Measurements from ENCODE around the gene AICDA.
"Not testable (repeated sequence)": the region's sequence is repeated elsewhere in the genome, so short reads cannot be mapped to it uniquely, and the experiment has no call there.

The AICDA gene

GRCh38 chr12:8637666-8638065 lies 25.0 kb upstream of the AICDA start:
- in situ Hi-C loops (cut with HindIII; ENCODE audit: low pct_ligation_motif_present, low sequenced_read_pairs) = no loop called here
- H3K36me3 ChIP-seq (replicated peaks) = no peaks in the 10 kb centered on the region
- DNase-seq = no peak
- H3K27me3 ChIP-seq (replicated peaks) = no peaks in the 10 kb centered on the region
- H3K4me3 ChIP-seq (ENCODE audit: low read depth, low read length) = no peak overlapping the region
- TF ChIP-seq, protein P1, sequence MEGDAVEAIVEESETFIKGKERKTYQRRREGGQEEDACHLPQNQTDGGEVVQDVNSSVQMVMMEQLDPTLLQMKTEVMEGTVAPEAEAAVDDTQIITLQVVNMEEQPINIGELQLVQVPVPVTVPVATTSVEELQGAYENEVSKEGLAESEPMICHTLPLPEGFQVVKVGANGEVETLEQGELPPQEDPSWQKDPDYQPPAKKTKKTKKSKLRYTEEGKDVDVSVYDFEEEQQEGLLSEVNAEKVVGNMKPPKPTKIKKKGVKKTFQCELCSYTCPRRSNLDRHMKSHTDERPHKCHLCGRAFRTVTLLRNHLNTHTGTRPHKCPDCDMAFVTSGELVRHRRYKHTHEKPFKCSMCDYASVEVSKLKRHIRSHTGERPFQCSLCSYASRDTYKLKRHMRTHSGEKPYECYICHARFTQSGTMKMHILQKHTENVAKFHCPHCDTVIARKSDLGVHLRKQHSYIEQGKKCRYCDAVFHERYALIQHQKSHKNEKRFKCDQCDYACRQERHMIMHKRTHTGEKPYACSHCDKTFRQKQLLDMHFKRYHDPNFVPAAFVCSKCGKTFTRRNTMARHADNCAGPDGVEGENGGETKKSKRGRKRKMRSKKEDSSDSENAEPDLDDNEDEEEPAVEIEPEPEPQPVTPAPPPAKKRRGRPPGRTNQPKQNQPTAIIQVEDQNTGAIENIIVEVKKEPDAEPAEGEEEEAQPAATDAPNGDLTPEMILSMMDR (IDR thresholded peaks at IDR 0.05; ENCODE audit: low read depth, low read length, missing control alignments) = no peak
- H3K27ac ChIP-seq = no peak overlapping the region

- no peak for DNase-seq
- in situ Hi-C loops (cut with HindIII; ENCODE audit: low pct_ligation_motif_present, low sequenced_read_pairs) = no loop called here
- Histone ChIP-seq H3K27ac (no peak overlapping the region), H3K4me3 (ENCODE audit: low read depth, low read length) (no peak overlapping the region), H3K36me3 (replicated peaks) (no peaks in the 10 kb centered on the region), H3K27me3 (replicated peaks) (no peaks in the 10 kb centered on the region)
- TF ChIP-seq, protein P1 (IDR thresholded peaks at IDR 0.05; ENCODE audit: low read depth, low read length, missing control alignments) = no peak
These were observed 24.6 kb upstream of the AICDA start for GRCh38 chr12:8637244-8637643.

GRCh38 chr12:8636581-8636980 lies 23.9 kb upstream of the AICDA start:
- TF ChIP-seq, protein P1 (IDR thresholded peaks at IDR 0.05; ENCODE audit: low read depth, low read length, missing control alignments) = no peak
- Histone ChIP-seq H3K4me3 (ENCODE audit: low read depth, low read length) (no peak overlapping the region), H3K27ac (no peak overlapping the region), H3K27me3 (replicated peaks) (no peaks in the 10 kb centered on the region), H3K36me3 (replicated peaks) (no peaks in the 10 kb centered on the region)
- DNase-seq = no peak
- in situ Hi-C loops (cut with HindIII; ENCODE audit: low pct_ligation_motif_present, low sequenced_read_pairs) = no loop called here

GRCh38 chr12:8636007-8636346 lies 23.3 kb upstream of the AICDA start:
- H3K27me3 ChIP-seq (replicated peaks); H3K27ac ChIP-seq; H3K4me3 ChIP-seq (ENCODE audit: low read depth, low read length); in situ Hi-C loops (cut with HindIII; ENCODE audit: low pct_ligation_motif_present, low sequenced_read_pairs); H3K36me3 ChIP-seq (replicated peaks); DNase-seq: not testable (repeated sequence)

GRCh38 chr12:8635342-8636006 lies 22.8 kb upstream of the AICDA start:
- H3K27ac ChIP-seq; H3K4me3 ChIP-seq (ENCODE audit: low read depth, low read length); DNase-seq; H3K27me3 ChIP-seq (replicated peaks); H3K36me3 ChIP-seq (replicated peaks); in situ Hi-C loops (cut with HindIII; ENCODE audit: low pct_ligation_motif_present, low sequenced_read_pairs): not testable (repeated sequence)

DNA sequence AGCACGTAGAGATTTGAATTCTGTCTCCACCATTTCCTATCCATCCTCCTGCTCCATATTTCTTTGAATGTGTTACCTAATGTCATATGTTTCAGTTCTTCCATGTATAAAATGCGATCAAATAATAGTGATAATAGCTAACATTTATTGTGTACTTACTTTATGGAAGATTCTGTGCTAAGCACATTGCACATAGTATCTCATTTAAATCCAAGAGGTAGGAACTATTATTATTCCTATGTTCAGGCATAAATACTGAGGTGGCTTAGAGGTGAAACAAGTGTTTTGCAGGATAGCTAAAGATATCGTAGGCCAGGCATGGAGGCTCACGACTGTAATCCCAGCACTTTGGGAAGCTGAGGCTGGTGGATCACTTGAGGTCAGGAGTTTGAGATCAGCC lies 17.5 kb upstream of the AICDA start:
- TF ChIP-seq, protein P1 (IDR thresholded peaks at IDR 0.05; ENCODE audit: low read depth, low read length, missing control alignments) = no peak
- Histone ChIP-seq H3K27me3 (replicated peaks) (no peaks in the 10 kb centered on the region), H3K27ac (peak overlapping the region; percentile 46), H3K4me3 (ENCODE audit: low read depth, low read length) (no peak overlapping the region), H3K36me3 (replicated peaks) (no peaks in the 10 kb centered on the region)
- no peak for DNase-seq
- in situ Hi-C loops (cut with HindIII; ENCODE audit: low pct_ligation_motif_present, low sequenced_read_pairs) = no loop called here

GRCh38 chr12:8629486-8630033 lies 16.9 kb upstream of the AICDA start:
- peak; percentile 75 for DNase-seq
- TF ChIP-seq, protein P1 (IDR thresholded peaks at IDR 0.05; ENCODE audit: low read depth, low read length, missing control alignments) = no peak
- H3K27ac ChIP-seq = peak overlapping the region; percentile 46
- no peak overlapping the region for H3K4me3 ChIP-seq (ENCODE audit: low read depth, low read length)
- H3K36me3 ChIP-seq (replicated peaks) = no peaks in the 10 kb centered on the region
- no peaks in the 10 kb centered on the region for H3K27me3 ChIP-seq (replicated peaks)
- in situ Hi-C loops (cut with HindIII; ENCODE audit: low pct_ligation_motif_present, low sequenced_read_pairs) = no loop called here
